ENCODE data around the gene KANK2. TPM values are rescaled to one million over a fixed set of nuclear protein-coding genes. Genes with fewer than 3 reads are reported as not detected.

Gene KANK2
- polyA plus RNA-seq, 1 donor from 2014 or later: 0.25 TPM

- H3K9me3 ChIP-seq (ENCODE audit: low read length): no peaks in the 10 kb centered on the region
- H3K27ac ChIP-seq (ENCODE audit: low read length): no peak overlapping the region
- H3K9me2 ChIP-seq (ENCODE audit: insufficient read depth, low read length): no peaks in the 10 kb centered on the region
- no peak overlapping the region for H3K9ac ChIP-seq (ENCODE audit: low read length)
- no peak overlapping the region for H3K4me3 ChIP-seq (ENCODE audit: low read length)
- H3K36me3 ChIP-seq (ENCODE audit: insufficient read depth, low read length): no peaks in the 10 kb centered on the region
- no peaks in the 10 kb centered on the region for H4K20me1 ChIP-seq (ENCODE audit: insufficient read depth)
- no peaks in the 10 kb centered on the region for H3F3A ChIP-seq (ENCODE audit: insufficient read depth, low read length, poor library complexity, severe bottlenecking)
- H3K79me2 ChIP-seq (replicated peaks; ENCODE audit: insufficient read depth, low read length): no peaks in the 10 kb centered on the region
- H2AFZ ChIP-seq (ENCODE audit: low read depth, low read length): no peak overlapping the region
- peaks cover 10% of the 10 kb centered on the region for H3K27me3 ChIP-seq (ENCODE audit: insufficient read depth, low read depth, low read length)
- no peak overlapping the region for H3K4me2 ChIP-seq (ENCODE audit: low read length)
- no peak for TF ChIP-seq TAF1 (IDR thresholded peaks at IDR 0.05; ENCODE audit: low read depth)
- TF ChIP-seq EZH2 (IDR thresholded peaks at IDR 0.05; ENCODE audit: borderline replicate concordance, insufficient read depth, low read length, poor library complexity, severe bottlenecking): no peak
- no peak for TF ChIP-seq EP300 (conservative IDR thresholded peaks at IDR 0.05; ENCODE audit: poor library complexity, severe bottlenecking)
- TF ChIP-seq SMC3 (conservative IDR thresholded peaks at IDR 0.05; ENCODE audit: poor library complexity): no peak
- no peak for TF ChIP-seq REST (IDR thresholded peaks at IDR 0.05; ENCODE audit: borderline replicate concordance)
- TF ChIP-seq MXI1 (conservative IDR thresholded peaks at IDR 0.05; ENCODE audit: poor library complexity, severe bottlenecking): no peak
- TF ChIP-seq RAD21 (conservative IDR thresholded peaks at IDR 0.05): no peak
- no peak for TF ChIP-seq POLR2AphosphoS5 (IDR thresholded peaks at IDR 0.05)
- no peak for TF ChIP-seq CTCF (IDR thresholded peaks at IDR 0.05; ENCODE audit: poor library complexity, severe bottlenecking)
These were observed 1.6 kb upstream of the KANK2 start for GRCh38 chr19:11198769-11199424.

GRCh38 chr19:11198175-11198534 is 810 bp upstream of the KANK2 start:
- no peak for TF ChIP-seq TAF1 (IDR thresholded peaks at IDR 0.05; ENCODE audit: low read depth)
- no peak for TF ChIP-seq MXI1 (conservative IDR thresholded peaks at IDR 0.05; ENCODE audit: poor library complexity, severe bottlenecking)
- no peaks in the 10 kb centered on the region for H3K9me3 ChIP-seq (ENCODE audit: low read length)
- no peaks in the 10 kb centered on the region for H3K36me3 ChIP-seq (ENCODE audit: insufficient read depth, low read length)
- no peak overlapping the region for H3K27ac ChIP-seq (ENCODE audit: low read length)
- H3K27me3 ChIP-seq (ENCODE audit: insufficient read depth, low read depth, low read length): peaks cover 10% of the 10 kb centered on the region
- no peak overlapping the region for H2AFZ ChIP-seq (ENCODE audit: low read depth, low read length)
- peak overlapping the region; percentile 65 for H3K4me3 ChIP-seq (ENCODE audit: low read length)
- H3K9me2 ChIP-seq (ENCODE audit: insufficient read depth, low read length): no peaks in the 10 kb centered on the region
- H3F3A ChIP-seq (ENCODE audit: insufficient read depth, low read length, poor library complexity, severe bottlenecking): no peaks in the 10 kb centered on the region
- no peaks in the 10 kb centered on the region for H3K79me2 ChIP-seq (replicated peaks; ENCODE audit: insufficient read depth, low read length)
- H4K20me1 ChIP-seq (ENCODE audit: insufficient read depth): no peaks in the 10 kb centered on the region
- no peak overlapping the region for H3K9ac ChIP-seq (ENCODE audit: low read length)
- no peak overlapping the region for H3K4me2 ChIP-seq (ENCODE audit: low read length)
